T-helper 1 cell treated with Interleukin-12 subunit alpha and Interleukin-12 subunit beta and Interleukin-4 antibody, amounts not matched to agents 30 ng/mL and 1 ng/mL, for 36 hours (primary cell): ENCODE data around the gene ZNG1C. TPM values are rescaled to one million over a fixed set of nuclear protein-coding genes. Genes with fewer than 3 reads are reported as not detected.
"Not testable (repeated sequence)": the region's sequence is repeated elsewhere in the genome, so short reads cannot be mapped to it uniquely, and the experiment has no call there.

Experiments
- intact Hi-C: fragments of 100-400 bp; cut with micrococcal nuclease; formaldehyde crosslinking; loops from one replicate; pipeline ENCODE4 v1.15.1; 2024
- total RNA-seq: library from RNA; stranded (reverse); gene quantifications from 2 replicates; pipeline ENCODE4 v1.2.3, GENCODE V29; 2022

Gene ZNG1C
- 30.4 and 36.7 TPM in 2 replicates for total RNA-seq

GRCh38 chr9:68241683-68242082 lies at the start of gene ZNG1C:
Gene ZNG1C (plus strand): TSS chr9:68241983. CDS start chr9:68242032, 49 bp downstream.
- intact Hi-C loops: not testable (repeated sequence)

DNA sequence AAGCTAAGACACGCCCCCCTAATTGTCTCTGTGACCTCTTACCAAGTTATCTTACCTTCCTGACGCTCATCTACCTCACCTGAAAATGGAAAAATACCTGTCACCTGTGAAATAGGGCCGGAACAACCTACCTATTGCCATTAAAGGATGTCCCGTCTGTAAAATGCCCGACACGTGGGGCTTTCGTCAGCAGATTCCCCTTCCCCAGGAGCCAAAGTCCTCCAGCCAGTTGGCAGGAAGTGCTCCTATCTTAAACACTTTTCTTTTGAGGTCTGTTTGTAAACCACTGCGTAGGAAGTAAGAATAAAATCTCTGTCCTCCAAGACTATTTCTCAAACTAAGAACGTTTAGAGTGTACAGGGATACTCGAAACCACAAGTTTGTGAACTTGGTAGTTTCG lies 654 bp downstream of the ZNG1C start:
- intact Hi-C loops: not testable (repeated sequence)

GRCh38 chr9:68281041-68281440 lies 39.3 kb downstream of the ZNG1C start:
- intact Hi-C loops: not testable (repeated sequence)

GRCh38 chr9:68302567-68302966 lies 60.8 kb downstream of the ZNG1C start, which contains the start of gene FOXD4L3:
Gene FOXD4L3 (plus strand): TSS chr9:68302867. CDS start chr9:68302952, 85 bp downstream.
- intact Hi-C loops: not testable (repeated sequence)

- intact Hi-C loops: not testable (repeated sequence)
These were observed 62.0 kb downstream of the ZNG1C start for GRCh38 chr9:68303771-68304170.

GRCh38 chr9:68304212-68304611 lies 62.4 kb downstream of the ZNG1C start:
- intact Hi-C loops: not testable (repeated sequence)

GRCh38 chr9:68304777-68305176 lies 63.0 kb downstream of the ZNG1C start:
- intact Hi-C loops: not testable (repeated sequence)

DNA sequence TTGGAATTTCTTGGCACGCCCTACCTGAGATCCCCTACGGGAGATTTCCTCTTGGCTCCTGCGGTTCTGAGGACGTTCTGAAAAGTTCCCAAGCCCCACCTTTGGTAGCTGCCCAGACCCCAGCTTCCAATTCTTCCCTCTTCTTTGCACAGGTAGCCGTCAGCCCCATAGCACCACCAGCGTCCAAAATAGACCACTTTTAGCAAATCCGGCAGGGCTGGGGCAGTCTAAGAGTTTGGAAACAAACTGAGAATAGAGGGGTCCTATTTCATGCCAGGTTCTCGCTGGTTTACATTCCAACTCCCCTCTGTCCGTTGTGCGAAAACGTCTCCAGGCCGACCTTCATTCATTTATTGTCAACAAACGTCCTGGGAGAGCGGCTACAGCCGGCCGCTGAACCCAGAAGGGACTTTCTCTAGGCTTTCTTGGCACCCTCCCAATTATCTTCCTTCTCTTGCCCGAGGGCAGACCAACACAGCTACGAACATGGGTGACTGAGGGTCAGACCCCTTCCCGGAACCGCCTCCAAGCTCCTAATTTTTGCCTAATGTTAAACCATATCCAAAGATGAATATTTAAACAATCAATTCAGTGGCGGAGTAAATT lies 64.0 kb downstream of the ZNG1C start:
- intact Hi-C loops: not testable (repeated sequence)

DNA sequence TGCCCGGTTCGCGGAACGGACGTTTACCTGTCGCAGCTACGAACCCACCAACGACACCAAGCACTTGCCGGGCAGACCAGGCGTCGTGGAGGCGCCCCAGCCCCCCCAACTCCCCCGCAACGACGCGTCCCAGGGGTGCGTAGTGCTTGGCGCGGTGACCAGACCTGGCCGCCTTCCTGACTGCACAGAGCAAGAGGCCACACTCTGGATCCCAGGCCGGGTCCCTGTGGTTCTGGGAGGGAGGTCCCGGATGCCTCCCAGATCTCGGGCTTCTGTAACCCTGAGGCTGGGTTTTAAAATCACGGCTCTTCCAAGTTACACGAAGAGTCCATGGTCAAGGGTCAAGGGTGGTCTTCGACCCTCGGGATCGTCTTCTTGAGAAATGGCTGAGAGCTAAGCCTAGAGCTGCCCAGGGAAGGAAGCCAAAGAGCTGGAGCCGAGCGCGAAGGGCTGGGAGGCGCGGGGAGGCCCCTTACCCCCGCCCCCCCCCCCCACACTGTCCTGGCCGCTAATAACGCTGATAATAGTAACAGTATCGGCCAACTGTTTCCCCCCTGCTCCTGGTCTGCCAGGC lies 64.7 kb downstream of the ZNG1C start:
- intact Hi-C loops: not testable (repeated sequence)

- intact Hi-C loops: not testable (repeated sequence)
These were observed 65.3 kb downstream of the ZNG1C start for GRCh38 chr9:68307127-68307526.

GRCh38 chr9:68307654-68308053 lies 65.9 kb downstream of the ZNG1C start:
- intact Hi-C loops: not testable (repeated sequence)

- intact Hi-C loops: not testable (repeated sequence)
These were observed 69.4 kb downstream of the ZNG1C start for GRCh38 chr9:68311208-68311607.

GRCh38 chr9:68318209-68318608 lies 76.4 kb downstream of the ZNG1C start:
- intact Hi-C loops: not testable (repeated sequence)

DNA sequence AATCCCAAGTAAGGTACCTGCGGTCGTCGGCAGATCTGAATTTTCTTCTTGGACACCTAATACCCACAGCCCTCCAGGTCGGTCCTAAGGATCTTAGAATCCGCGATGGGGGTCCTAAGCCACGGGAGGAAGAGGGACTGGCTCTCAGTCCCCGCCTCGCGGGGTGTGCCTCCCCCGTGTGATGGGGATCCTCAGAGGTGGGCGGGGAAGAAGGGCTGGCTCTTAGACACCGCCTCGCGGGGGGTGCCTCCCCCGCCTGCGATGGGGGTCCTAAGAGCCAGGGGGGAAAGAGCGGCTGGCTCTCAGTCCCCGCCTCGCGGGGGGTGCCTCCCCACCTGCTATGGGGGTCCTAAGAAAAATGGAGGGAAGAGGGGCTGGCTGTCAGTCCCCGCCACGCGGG lies 82.0 kb downstream of the ZNG1C start:
- intact Hi-C loops: not testable (repeated sequence)

DNA sequence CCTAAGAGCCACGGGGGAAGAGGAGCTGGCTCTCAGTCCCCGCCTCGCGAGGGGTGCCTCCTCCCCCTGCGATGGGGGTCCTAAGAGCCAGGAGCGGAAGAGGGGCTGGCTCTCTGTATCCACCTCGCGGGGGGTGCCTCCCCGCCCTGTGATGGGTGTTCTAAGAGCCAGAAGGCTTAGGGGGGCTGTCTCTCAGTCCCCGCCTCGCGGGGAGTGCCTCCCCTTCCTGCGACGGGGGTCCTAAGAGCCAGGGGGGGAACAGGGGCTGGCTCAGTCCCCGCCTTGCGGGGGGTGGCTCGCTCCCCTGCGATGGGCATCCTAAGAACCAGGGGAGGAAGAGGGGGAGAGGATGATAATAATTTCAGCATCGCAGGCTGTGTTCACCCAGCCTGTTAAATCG lies 82.7 kb downstream of the ZNG1C start:
- intact Hi-C loops: not testable (repeated sequence)

GRCh38 chr9:68329106-68329505 lies 87.3 kb downstream of the ZNG1C start:
- intact Hi-C loops: not testable (repeated sequence)

- intact Hi-C loops: not testable (repeated sequence)
These were observed 88.9 kb downstream of the ZNG1C start for GRCh38 chr9:68330531-68331173.

DNA sequence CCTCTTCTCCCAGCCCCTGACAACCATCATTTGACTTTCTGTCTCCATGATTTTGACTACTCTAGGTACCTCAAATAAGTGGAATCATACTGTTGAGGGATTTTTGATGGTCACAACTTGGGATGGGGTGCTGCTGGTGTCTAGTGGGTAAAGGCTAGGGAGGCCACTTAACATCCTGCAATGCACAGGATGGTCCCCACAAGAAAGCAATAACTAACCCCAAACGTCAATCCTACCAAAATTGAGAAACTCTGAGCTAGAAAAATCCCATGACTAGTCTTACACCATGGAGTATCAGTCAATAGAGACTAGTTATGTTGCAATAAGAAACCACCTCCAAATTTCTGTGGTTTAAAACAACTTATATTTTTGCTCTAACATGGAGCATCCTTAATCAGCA lies 90.3 kb downstream of the ZNG1C start:
- intact Hi-C loops: not testable (repeated sequence)

- intact Hi-C loops: not testable (repeated sequence)
These were observed 94.2 kb downstream of the ZNG1C start for GRCh38 chr9:68335935-68336334.

DNA sequence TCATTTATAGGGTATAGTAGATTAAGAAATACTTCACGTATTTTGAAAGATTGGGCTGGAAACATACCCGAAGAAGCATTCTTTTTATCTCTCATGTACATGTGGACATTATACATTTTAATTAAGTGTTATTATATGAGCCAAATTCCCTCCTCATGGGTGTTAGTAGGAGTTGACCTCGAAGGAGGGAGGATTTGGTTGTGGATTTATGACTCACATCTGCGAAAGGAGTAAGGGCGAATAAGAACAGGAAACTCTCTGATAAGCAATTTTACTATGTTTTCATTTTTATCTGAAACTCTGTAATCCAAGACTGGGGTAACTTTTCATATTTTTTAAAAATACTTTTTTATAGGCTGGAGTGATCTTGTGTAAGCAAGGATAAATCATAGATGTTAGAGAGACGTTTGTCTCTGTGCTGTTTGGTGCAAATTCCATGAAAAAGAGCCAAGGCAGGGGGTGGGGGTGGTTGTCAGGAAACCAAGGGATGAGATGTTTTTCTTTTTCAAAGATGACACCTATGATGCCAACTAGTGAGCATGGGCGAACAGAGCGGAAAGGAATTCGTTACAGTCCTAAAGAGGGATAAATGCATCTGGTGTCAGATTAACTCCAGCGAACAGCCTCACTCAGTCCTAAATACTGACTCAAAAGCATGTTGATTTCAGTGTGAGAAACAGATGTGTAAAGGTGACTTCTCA lies 95.0 kb downstream of the ZNG1C start:
- intact Hi-C loops: not testable (repeated sequence)

DNA sequence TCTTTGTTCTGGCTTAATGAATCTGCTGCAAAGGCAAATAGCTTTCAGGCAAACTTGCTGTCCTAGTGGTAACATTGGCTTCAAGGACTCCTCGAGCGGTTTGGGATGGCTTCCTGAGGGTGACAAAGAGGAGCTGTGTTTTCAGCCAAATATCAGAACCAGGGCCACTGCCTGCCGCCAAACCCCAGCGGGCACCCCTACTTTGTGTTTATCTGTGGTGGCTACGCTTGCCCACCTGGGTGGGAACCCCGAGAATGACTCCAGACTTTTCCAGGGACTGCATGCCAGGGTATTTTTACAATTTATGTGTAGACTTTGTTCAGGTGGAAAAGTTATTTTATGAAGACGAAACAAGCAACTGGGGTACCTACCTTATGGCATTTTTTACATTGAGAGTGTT lies 96.2 kb downstream of the ZNG1C start:
- intact Hi-C loops: not testable (repeated sequence)
